SK-N-SH (cell line): ENCODE results near the gene OTOP3.

ENCODE experiments used
- CTCF ChIP-seq: fragments of 200-600 bp; sonication (generic); IDR thresholded peaks from 2 replicates; pipeline ENCODE4 v1.6.1; 2017; ENCODE audit warnings: antibody characterized with exemption, mild to moderate bottlenecking, moderate library complexity
- EZH2phosphoT487 ChIP-seq: fragments of 200-600 bp; sonication (generic); IDR thresholded peaks from 2 replicates; pipeline ENCODE4 v1.6.1; 2017; ENCODE audit warnings: low read depth, mixed run types, mild to moderate bottlenecking, antibody characterized with exemption, moderate library complexity, borderline replicate concordance
- POLR2AphosphoS5 ChIP-seq: IDR thresholded peaks from 2 replicates; pipeline ENCODE4 v1.6.1; 2012; ENCODE audit warnings: low read depth, low read length
- REST ChIP-seq: IDR thresholded peaks from 2 replicates; pipeline ENCODE4 v1.6.1; 2012; ENCODE audit warnings: mild to moderate bottlenecking, low read depth, low read length, moderate library complexity

- TF ChIP-seq CTCF (no peak), POLR2AphosphoS5 (no peak), EZH2phosphoT487 (no peak), REST (no peak)
Measured at GRCh38 chr17:74901353-74902135, 34.2 kb upstream of the OTOP3 start.
